Ovary (tissue), 9 donors: Measurements from ENCODE around the gene BRI3. TPM values are rescaled to one million over a fixed set of nuclear protein-coding genes. Genes with fewer than 3 reads are reported as not detected.

Experiments
- DNase-seq, 5 donors: peaks; one replicate each; pipeline ENCODE4 v3.0.0-alpha.2; 2019 to 2020
- H3K27ac ChIP-seq, 2 donors: fragments of 200-600 bp; one replicate each; pipeline versions ENCODE4 v1.5.1 to v1.8.0; 2019 to 2022
- H3K27me3 ChIP-seq: fragments of 200-600 bp; one replicate; pipeline ENCODE4 v1.8.0; 2022
- H3K36me3 ChIP-seq: fragments of 200-600 bp; sonication (generic); one replicate; pipeline ENCODE4 v1.5.1; 2019
- H3K4me1 ChIP-seq: one replicate; pipeline ENCODE4 v1.8.1; 2013; ENCODE audit warnings: mild to moderate bottlenecking, moderate library complexity; ENCODE audit not compliant: insufficient read depth
- H3K4me3 ChIP-seq: fragments of 200-600 bp; sonication (generic); one replicate; pipeline ENCODE4 v1.5.1; 2017
- H3K9me3 ChIP-seq, 2 donors: fragments of 200-600 bp in 1 of 2; sonication (generic) in 1 of 2; one replicate each; pipeline versions ENCODE4 v1.5.1 to v1.8.1; 2013 to 2019; ENCODE audit warnings: mild to moderate bottlenecking in 1 of 2, moderate library complexity in 1 of 2
- CTCF ChIP-seq, 3 donors: fragments of 450-650 bp in 2 of 3; fragments of 200-600 bp in 1 of 3; IDR thresholded peaks; one replicate each; pipeline versions ENCODE4 v1.5.1 to v1.8.0; 2016 to 2022; ENCODE audit warnings: antibody characterized with exemption in 3 of 3, mild to moderate bottlenecking in 1 of 3
- EP300 ChIP-seq: sonication (generic); formaldehyde crosslinking; IDR thresholded peaks from one replicate; pipeline ENCODE4 v1.6.1; 2017; ENCODE audit warnings: antibody characterized with exemption
- POLR2A ChIP-seq: fragments of 450-650 bp; IDR thresholded peaks from one replicate; pipeline ENCODE4 v1.6.1; 2017; ENCODE audit warnings: antibody characterized with exemption, mild to moderate bottlenecking, moderate library complexity
- WGBS, 3 donors: extraction: QIAGEN DNeasy Blood & Tissue Kit in 1 of 3; methylation state at CpG; one replicate each; pipeline versions ENCODE4 v1.1.5 to v1.1.7; 2013 to 2017; 5-methylcytosine and 5-hydroxymethylcytosine counted together
- intact Hi-C, 4 donors: fragments of 100-400 bp; cut with DNase I; formaldehyde crosslinking; loops; one replicate each; pipeline versions ENCODE4 v1.11.0 to v1.15.1; 2022 to 2023
- polyA plus RNA-seq, 2 donors: library from polyadenylated mRNA; stranded (reverse); fragments of 200-250 nt in 1 of 2; fragments of 350-450 nt in 1 of 2; fragmentation: Illumina TruSeq in 1 of 2; extraction: RNeasy Lipid Tissue Mini Kit (QIAGEN cat#74804) in 1 of 2; gene quantifications; one replicate each; pipeline ENCODE4 v1.2.3, GENCODE V29; 2013 to 2014
- total RNA-seq, 7 donors: library from RNA; depleted of rRNA in 2 of 7; stranded (reverse); fragments of >200 nt in 2 of 7; fragmentation: NEBNext Ultra II Directional in 3 of 7; extraction: Animal tissue kit (Norgen Biotek cat#: 25700) in 3 of 7; gene quantifications; one replicate each; pipeline versions ENCODE4 v1.1.0 to v1.2.4, GENCODE V29; 2016 to 2023
- donor health status: DM: no; HTN: no; CAD: no; lungs with moderate emphysema.
- donor health status: DM: no; HTN: no; CAD: no.
- donor health status: Bipolar disorder and iron deficiency.
- donor health status: DM: yes; HTN: yes; CAD: no.
- donor health status: DM: no; HTN: no; CAD: no.
- donor health status: DM: yes; HTN: yes; CAD: no.

BRI3 gene
- total and polyA plus RNA-seq, 9 donors = 19.9 to 161 (median 133) TPM

DNA sequence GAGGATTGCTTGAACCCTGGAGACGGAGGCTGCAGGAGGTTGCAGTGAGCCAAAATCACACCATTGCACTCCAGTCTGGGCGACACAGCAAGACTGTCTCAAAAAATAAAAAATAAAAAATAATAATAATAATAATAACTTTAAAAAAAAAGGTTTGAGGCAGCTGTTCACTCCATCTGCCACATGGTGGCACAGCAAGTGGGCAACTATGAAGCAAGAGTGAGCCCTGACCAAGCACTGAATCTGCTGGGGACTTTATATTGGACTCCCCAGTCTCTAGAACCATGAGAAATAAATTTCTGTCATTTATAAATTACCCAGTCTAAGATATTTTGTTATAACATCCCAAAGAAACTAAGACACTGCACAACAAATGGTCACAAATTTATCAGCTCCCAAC lies 14.6 kb upstream of the BRI3 start:
- DNase-seq = no peak
- Histone ChIP-seq H3K27ac (no peak overlapping the region), H3K36me3 (no peaks in the 10 kb centered on the region), H3K4me3 (no peak overlapping the region), H3K27me3 (no peaks in the 10 kb centered on the region), H3K4me1 (no peaks in the 10 kb centered on the region), H3K9me3 (no peaks in the 10 kb centered on the region)
- 33 to 69% (median 57%) methylated on average over 2 of the region's 2 CpGs for WGBS, 3 donors
- TF ChIP-seq CTCF (IDR thresholded peaks at IDR 0.05) (no peak), POLR2A (no peak), EP300 (no peak)
- intact Hi-C loops = no loop called here

DNA sequence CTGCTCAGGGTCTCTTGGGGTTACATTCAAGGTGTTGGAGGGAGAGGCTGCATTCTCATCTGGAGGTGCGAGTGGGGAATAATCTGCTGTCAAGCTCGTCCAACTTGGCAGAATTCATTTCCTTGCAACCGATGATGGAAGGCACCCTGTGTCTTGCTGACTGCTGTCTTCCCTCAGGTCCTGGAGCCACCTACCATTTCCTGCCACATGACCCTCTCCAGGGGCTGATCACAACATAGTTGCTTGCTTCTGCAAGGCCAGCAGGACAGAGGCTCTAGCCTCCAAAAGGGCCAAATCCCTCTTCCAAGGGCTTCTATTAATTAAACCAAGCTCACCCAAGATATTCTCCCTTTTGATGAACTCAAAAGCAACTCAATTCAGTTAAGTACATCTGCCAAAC lies 14.2 kb upstream of the BRI3 start:
- Histone ChIP-seq H3K27me3 (no peaks in the 10 kb centered on the region), H3K27ac (no peak overlapping the region), H3K4me3 (no peak overlapping the region), H3K36me3 (no peaks in the 10 kb centered on the region), H3K9me3 (no peaks in the 10 kb centered on the region), H3K4me1 (no peaks in the 10 kb centered on the region)
- DNase-seq = no peak
- TF ChIP-seq CTCF (IDR thresholded peaks at IDR 0.05) (no peak), POLR2A (no peak), EP300 (no peak)
- intact Hi-C loops = no loop called here
- 88 to 92% (median 92%) methylated on average over 3 of the region's 3 CpGs for WGBS, 3 donors

DNA sequence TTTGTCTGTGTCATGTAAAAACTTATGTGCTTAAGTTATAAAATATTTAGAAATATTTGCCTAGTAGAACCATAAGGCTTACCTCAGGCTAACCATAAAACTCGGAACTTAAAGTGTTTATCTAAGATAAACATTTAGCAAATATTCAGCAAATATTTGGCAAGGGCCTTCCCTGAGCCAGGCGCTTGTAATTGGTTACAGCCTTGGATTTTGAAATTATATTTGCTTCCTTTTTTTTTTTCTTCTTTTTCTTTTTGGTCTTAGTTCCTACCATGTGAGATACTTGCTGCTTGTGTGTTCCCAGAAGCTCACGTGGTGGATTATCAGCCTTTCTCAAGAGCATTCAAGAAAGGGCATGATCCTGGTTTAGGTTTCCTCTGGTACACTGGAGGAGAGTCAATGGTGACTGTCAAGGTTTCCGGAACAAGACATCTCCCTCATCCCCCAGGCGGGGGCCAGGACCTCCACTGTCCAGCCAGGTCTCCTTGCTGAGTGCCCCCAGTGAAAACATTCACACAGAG lies 5.2 kb upstream of the BRI3 start:
- Histone ChIP-seq H3K4me3 (no peak overlapping the region), H3K4me1 (no peaks in the 10 kb centered on the region), H3K27ac (no peak overlapping the region), H3K9me3 (no peaks in the 10 kb centered on the region), H3K27me3 (no peaks in the 10 kb centered on the region), H3K36me3 (no peaks in the 10 kb centered on the region)
- WGBS, 3 donors = 6 to 29% (median 14%) methylated on average over 5 of the region's 5 CpGs
- no peak for DNase-seq
- intact Hi-C loops = no loop called here
- TF ChIP-seq CTCF (IDR thresholded peaks at IDR 0.05) (no peak), POLR2A (no peak), EP300 (no peak)

GRCh38 chr7:98278408-98278807 lies 3.1 kb upstream of the BRI3 start:
- DNase-seq = no peak
- peaks cover 4% of the 10 kb centered on the region for H3K4me1 ChIP-seq
- intact Hi-C loops = no loop called here
- WGBS, 3 donors = 87 to 93% (median 92%) methylated on average over 5 of the region's 5 CpGs
- no peak for TF ChIP-seq EP300
- no peak overlapping the region for H3K4me3 ChIP-seq
- H3K27ac ChIP-seq = no peak overlapping the region
- no peaks in the 10 kb centered on the region for H3K36me3 ChIP-seq
- no peaks in the 10 kb centered on the region for H3K27me3 ChIP-seq
- H3K9me3 ChIP-seq = no peaks in the 10 kb centered on the region

DNA sequence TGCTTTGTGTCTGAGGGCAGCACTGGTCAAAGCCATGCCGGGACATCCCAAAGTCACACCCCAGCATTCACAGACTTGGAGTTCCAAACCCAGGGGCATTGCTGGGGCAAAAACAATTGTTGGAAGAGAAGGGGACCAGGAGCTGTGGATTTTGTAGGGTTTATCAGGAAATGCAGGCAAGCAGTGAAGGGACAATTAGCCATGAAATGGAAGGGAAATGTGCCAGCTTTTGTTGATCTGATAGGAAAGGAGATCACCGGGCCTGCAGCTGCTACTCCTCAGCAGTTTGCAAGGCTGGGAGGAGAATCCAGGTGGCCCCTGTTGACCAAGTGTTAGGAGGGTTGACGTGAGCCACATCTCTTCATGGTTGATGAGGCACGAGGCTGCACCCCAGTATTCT lies 2.5 kb upstream of the BRI3 start:
- Histone ChIP-seq H3K9me3 (no peaks in the 10 kb centered on the region), H3K4me1 (peaks cover 9% of the 10 kb centered on the region), H3K27ac (no peak overlapping the region), H3K36me3 (no peaks in the 10 kb centered on the region), H3K27me3 (no peaks in the 10 kb centered on the region), H3K4me3 (no peak overlapping the region)
- DNase-seq = no peak
- 70 to 84% (median 74%) methylated on average over 4 of the region's 4 CpGs for WGBS, 3 donors
- intact Hi-C loops = no loop called here
- TF ChIP-seq POLR2A (no peak), EP300 (no peak), CTCF (IDR thresholded peaks at IDR 0.05) (no peak)
